HAP-1 (cell line): ENCODE measurements around the gene KCNAB1.
"Not testable (repeated sequence)": the region's sequence is repeated elsewhere in the genome, so short reads cannot be mapped to it uniquely, and the experiment has no call there.

Experiments
- DNase-seq, 2 experiments: peaks; one replicate each; pipeline ENCODE4 v3.0.0-alpha.2; 2016 to 2020; ENCODE audit warnings: low spot score in 2 of 2
- H3K27me3 ChIP-seq: fragments of 250-450 bp; sonication (Bioruptor Pico); 2 replicates; pipeline ENCODE4 v1.5.1; 2020; ENCODE audit warnings: low read depth, mild to moderate bottlenecking, moderate library complexity
- H3K36me3 ChIP-seq: fragments of 250-450 bp; sonication (Bioruptor Pico); replicated peaks from 2 replicates; pipeline ENCODE4 v1.5.1; 2020; ENCODE audit warnings: mild to moderate bottlenecking
- H3K4me1 ChIP-seq: fragments of 250-450 bp; sonication (Bioruptor Pico); 2 replicates; pipeline ENCODE4 v1.5.1; 2020; ENCODE audit warnings: mild to moderate bottlenecking
- H3K4me3 ChIP-seq: fragments of 250-450 bp; sonication (Bioruptor Pico); 2 replicates; pipeline ENCODE4 v1.5.1; 2020; ENCODE audit warnings: mild to moderate bottlenecking, moderate library complexity
- H3K9me3 ChIP-seq: fragments of 250-450 bp; sonication (Bioruptor Pico); 2 replicates; pipeline ENCODE4 v1.5.1; 2020; ENCODE audit warnings: mild to moderate bottlenecking, moderate library complexity
- in situ Hi-C: fragments of 300-500 bp; cut with MboI; formaldehyde crosslinking; loops from 3 replicates; pipeline ENCODE4 v1.14.3; 2020; ENCODE audit warnings: low sequenced_read_pairs, inconsistent platforms, mixed read lengths

The KCNAB1 gene

DNA sequence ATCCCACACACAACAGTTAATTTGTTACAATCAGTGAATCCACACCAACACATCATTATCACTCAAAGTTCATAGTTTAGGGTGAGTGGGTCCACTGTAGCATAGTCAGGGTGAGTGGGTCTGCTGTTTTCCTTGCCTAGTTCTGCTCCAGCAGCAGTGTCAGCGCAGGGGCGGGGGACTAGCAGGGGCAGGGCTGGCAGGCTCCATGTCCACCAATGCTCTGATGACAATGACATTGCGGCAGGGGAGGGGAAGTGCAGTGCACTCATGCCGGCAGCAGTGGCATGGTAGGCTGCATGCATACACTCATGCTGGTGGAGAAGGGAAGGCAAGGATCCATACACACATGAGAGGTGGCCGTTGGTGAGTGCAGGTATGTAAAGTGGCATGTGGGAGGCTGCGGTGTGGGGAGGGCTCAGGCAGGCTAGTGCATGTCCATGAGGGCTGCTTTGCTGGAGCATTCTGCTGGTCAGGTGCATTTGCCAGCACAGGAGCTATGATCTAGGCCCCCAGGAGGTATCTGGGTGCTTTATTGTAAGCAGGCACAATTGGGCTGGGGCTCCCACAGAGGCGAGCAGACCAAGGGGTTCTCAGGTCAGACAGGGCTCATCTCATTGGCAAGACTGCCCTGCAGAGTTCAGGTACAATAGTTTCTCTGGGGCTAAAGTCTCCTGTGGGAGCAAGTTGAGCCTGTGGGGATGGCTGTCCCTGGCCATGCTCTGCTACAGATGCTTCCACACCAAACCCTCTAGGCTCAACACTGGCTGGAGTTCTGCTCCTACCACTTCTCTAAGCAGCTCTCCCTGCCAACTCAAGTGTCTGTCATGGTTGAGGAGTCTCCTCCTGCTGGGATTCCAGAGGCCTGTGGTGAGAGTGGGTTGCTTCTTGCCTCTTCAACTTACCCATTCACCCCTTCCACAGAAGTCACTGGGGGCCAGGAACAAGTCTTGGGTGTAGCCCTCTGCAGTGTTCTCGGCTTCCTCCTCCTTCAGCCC is 81.3 kb downstream of the KCNAB1 start:
- no peak for DNase-seq
- in situ Hi-C loops = no loop called here
- Histone ChIP-seq H3K27me3 (no peaks in the 10 kb centered on the region), H3K4me1 (no peaks in the 10 kb centered on the region), H3K36me3 (no peaks in the 10 kb centered on the region), H3K4me3 (no peak overlapping the region), H3K9me3 (no peaks in the 10 kb centered on the region)

DNA sequence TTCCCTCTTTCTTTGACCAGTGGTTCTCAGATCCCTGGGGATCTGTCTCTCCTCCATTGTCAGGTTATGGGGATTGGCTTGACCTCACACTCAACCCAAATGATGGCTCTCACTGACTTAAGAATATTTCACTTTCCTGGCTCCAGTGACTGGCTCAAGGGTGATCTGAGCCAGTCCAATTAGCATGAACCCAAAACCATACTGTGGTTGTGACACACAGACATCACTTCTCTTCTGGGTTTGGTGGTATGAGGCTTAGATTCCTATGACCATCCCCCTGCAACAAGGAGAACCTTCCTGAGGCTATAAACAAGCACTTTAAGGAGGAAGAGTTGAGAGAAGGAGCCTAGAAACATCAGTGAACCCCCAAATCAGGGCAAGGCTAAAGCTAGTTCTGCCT is 85.8 kb downstream of the KCNAB1 start:
- Histone ChIP-seq H3K36me3 (no peaks in the 10 kb centered on the region), H3K4me3 (no peak overlapping the region), H3K27me3 (peaks cover under 1% of the 10 kb centered on the region; the same call in 1 of the 2 replicates), H3K9me3 (no peaks in the 10 kb centered on the region), H3K4me1 (no peaks in the 10 kb centered on the region)
- DNase-seq = no peak
- in situ Hi-C loops = no loop called here

DNA sequence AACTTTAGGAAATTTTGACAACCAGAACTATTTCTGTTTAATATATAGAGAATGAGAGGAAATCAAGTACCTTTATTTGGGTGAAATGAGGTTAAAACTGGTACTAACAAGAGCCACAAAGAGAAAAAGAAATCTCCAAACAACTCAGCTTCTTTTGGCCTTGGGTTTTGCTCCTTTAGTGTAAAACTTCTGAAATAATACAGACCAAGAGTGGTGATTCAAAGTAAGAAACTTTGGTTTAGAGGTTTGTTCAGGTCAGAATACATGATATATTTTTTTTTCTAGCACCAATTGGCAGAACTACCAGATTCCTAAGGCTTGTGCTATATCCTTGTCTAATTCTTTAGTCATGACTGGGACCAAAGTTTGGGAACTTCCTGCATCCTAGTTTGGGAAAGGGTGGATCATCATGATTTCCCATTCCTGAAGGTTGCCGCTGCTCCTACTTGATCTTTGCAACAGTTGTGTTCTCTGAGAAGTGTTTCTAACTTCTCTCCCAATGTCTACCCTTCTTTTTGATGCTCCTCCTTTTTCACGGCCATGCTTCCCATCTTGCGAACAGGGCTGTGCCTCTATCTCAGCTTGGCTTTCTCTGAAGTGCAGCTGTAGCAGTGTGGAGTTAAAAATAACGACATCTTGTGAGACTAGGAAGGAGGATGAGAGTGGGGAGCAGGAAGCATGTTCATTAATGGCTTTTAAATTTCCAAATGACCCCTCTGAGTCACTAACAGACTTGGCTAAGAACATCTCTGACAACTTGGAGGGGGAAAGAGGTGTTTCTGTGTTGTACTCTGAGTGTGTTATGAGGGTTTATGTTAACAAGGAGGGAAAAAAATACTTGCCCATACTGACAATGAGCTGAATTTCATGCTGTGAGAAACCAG is 87.7 kb downstream of the KCNAB1 start:
- in situ Hi-C loops = no loop called here
- Histone ChIP-seq H3K9me3 (no peaks in the 10 kb centered on the region), H3K36me3 (no peaks in the 10 kb centered on the region), H3K4me1 (no peaks in the 10 kb centered on the region), H3K4me3 (no peak overlapping the region), H3K27me3 (peaks cover 5% of the 10 kb centered on the region; the same call in 1 of the 2 replicates)
- no peak for DNase-seq

DNA sequence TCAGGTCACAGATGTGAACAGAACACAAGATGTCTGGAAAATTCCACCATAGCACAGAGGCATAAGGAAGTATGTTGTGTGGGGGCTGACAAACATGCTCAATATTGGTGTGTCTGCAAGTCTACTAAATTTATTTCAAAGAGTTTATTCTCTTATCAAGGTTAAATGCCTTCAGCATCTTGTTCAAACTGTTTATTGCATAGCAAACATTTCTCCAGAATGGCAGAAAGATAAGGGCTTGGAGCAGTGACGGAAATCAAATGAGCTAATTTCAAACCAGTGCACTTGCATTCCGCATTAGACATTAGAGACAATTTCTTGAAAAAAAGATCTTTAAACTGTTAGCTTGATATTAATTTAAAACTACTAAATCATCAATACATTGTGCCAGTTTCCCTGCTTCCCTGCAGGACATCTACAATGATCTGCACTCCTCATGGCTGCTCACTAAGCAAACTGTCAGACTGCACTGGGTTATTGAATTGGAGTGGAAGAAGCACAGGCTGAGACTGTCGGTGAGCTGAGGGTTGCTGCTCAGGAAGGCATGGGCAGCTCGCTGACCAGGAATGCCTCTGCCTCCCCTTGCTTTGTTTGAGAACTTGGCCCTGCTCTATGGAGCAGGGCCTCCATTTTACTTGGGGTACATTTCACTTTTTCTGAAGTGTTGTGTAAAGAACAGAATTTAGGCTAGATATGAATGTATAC is 89.4 kb downstream of the KCNAB1 start:
- no peaks in the 10 kb centered on the region for H3K9me3 ChIP-seq
- H3K27me3 ChIP-seq = peaks cover 5% of the 10 kb centered on the region; the same call in 1 of the 2 replicates
- DNase-seq = no peak
- no peaks in the 10 kb centered on the region for H3K4me1 ChIP-seq
- H3K36me3 ChIP-seq = no peaks in the 10 kb centered on the region
- in situ Hi-C loops = no loop called here
- no peak overlapping the region for H3K4me3 ChIP-seq

DNA sequence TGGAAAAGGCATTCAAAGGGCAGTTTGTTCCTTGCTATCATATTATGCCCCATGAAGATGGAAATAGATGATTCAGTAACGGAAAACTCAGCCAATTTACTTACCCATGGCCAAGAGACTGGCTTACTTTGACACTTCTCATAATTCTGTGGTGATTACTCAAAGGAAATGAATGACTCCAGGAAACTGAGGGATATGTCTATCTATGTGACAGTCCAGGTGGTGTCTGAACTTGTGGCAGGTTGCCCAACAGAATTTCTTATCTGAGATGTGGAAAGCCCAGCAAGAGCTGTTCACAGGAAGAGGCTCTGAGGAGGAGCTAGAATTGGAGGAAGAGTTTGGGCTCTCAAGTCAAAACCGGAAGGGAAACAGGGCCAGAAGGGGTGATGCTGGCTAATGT is 91.2 kb downstream of the KCNAB1 start:
- H3K4me1 ChIP-seq = no peaks in the 10 kb centered on the region
- in situ Hi-C loops = no loop called here
- H3K4me3 ChIP-seq = no peak overlapping the region
- H3K9me3 ChIP-seq = no peaks in the 10 kb centered on the region
- H3K36me3 ChIP-seq = no peaks in the 10 kb centered on the region
- peaks cover 5% of the 10 kb centered on the region; the same call in 1 of the 2 replicates for H3K27me3 ChIP-seq
- no peak for DNase-seq

DNA sequence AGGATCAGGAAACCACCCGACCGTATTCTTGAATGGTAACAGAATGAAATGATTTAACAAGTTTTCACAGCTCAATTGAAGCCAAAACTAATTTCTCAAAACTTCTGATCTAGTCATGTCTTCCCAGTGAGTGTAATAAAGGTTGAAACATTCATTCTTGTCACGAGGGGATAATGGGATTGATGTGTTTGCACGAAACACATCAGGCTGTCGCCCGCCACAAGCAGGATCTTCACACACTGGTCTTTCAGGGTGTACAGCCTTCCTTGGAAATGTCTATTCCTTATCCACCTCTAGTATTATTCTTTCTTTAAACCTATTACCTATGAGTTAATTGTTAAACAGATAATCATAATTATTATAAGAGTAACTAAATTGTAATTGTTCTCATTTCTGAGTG is 94.3 kb downstream of the KCNAB1 start:
- no peaks in the 10 kb centered on the region for H3K36me3 ChIP-seq
- peaks cover 5% of the 10 kb centered on the region; the same call in 1 of the 2 replicates for H3K27me3 ChIP-seq
- no peak overlapping the region for H3K4me3 ChIP-seq
- H3K4me1 ChIP-seq = no peaks in the 10 kb centered on the region
- DNase-seq = no peak
- no peaks in the 10 kb centered on the region for H3K9me3 ChIP-seq
- in situ Hi-C loops = no loop called here

DNA sequence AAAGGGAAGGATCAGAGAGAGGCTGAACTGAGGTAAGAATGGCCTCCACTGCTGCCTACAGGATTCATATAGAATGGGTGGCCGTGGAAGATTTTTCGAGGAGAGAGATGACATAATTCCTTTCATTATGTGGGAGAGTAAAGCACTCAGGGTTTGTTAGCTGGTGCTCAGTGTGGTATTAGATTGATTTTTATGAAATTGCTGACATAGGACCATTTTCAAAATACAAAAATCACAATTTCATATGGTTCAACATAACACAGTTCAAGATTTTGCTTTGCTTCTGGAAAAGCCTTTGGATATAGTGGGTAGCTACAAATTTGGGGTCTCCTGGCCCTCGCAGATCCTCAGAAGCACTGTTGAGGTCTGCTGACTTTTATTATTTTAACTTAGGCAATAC is 95.4 kb downstream of the KCNAB1 start:
- Histone ChIP-seq H3K4me1 (no peaks in the 10 kb centered on the region), H3K36me3 (no peaks in the 10 kb centered on the region), H3K4me3 (no peak overlapping the region), H3K27me3 (peaks cover 5% of the 10 kb centered on the region; the same call in 1 of the 2 replicates), H3K9me3 (no peaks in the 10 kb centered on the region)
- in situ Hi-C loops = no loop called here
- DNase-seq = no peak

DNA sequence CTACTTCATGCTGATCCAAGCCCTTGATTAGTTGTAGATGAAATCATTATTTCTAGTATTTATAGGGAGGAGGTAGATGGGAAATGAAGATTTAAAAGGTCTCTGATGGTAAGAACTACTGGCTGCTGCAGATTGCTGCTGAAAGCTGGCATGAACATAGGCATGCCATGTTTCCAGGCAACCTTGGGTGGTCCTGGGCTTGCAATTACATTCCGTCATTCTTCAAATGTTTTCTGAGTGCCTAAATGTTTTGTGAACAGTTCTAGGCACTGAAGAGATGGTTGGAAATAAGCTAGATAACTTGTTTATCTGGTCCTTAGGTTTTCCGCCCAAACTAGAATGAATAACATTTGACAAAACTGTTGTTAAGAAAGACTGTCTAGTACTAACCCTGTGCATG is 95.8 kb downstream of the KCNAB1 start:
- Histone ChIP-seq H3K4me3 (no peak overlapping the region), H3K9me3 (no peaks in the 10 kb centered on the region), H3K4me1 (no peaks in the 10 kb centered on the region), H3K27me3 (peaks cover 4% of the 10 kb centered on the region; the same call in 1 of the 2 replicates), H3K36me3 (no peaks in the 10 kb centered on the region)
- DNase-seq = no peak
- in situ Hi-C loops = no loop called here

DNA sequence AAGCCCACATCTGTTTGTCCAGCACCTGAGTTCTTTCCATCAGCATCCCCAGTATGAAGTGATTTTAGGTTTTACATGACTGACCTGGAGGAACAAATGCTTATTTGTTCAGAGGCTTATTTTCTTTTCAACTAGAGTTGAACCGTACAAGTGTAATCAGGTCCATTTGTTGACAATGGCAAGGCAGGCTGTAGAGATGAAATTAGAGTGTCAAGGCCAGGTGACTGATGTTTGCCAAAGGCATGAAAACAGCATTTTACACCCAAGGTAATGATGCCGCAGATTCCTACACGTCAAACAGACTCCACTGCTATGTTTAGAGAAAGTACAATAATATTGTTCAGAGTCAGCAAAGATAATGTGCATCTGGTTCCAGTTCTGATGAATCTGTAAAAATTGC is 96.5 kb downstream of the KCNAB1 start:
- Histone ChIP-seq H3K4me3 (no peak overlapping the region), H3K36me3 (no peaks in the 10 kb centered on the region), H3K27me3 (no peaks in the 10 kb centered on the region), H3K9me3 (no peaks in the 10 kb centered on the region), H3K4me1 (no peaks in the 10 kb centered on the region)
- no peak for DNase-seq
- in situ Hi-C loops = no loop called here

DNA sequence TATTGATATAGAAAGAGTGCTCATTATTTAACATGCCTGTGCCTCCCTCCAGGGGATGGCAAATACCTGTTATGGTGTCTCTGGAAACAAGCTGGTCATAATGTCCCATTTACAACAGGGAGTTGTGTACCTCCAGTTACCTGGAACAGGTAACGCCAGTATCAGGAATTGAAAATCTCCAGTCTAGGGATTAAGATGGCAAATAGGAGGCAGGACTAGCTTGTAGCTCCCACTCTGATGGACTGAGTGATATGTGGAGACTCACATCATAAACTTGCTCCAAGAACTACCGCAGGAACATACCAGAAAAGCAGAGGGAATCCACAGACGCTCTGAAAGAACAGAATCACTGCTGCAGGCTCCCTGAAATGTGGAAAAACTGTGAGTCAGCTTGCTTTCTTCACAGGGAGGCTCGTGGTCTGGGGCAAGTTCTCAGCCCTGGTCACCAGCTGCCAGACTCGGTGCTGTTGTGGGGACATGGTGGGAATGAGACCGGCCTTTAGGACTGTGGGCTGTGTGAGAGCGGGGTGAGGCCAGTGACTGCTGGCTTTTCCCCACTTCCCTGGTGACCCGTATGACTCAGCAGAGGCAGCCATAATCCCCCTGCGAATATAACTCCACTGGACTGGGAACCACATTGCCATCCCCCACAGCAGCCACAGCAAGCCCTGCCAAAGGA is 97.4 kb downstream of the KCNAB1 start:
- in situ Hi-C loops = no loop called here
- H3K4me1 ChIP-seq = no peaks in the 10 kb centered on the region
- no peak overlapping the region for H3K4me3 ChIP-seq
- H3K36me3 ChIP-seq = no peaks in the 10 kb centered on the region
- DNase-seq = no peak
- H3K9me3 ChIP-seq = no peaks in the 10 kb centered on the region
- no peaks in the 10 kb centered on the region for H3K27me3 ChIP-seq

DNA sequence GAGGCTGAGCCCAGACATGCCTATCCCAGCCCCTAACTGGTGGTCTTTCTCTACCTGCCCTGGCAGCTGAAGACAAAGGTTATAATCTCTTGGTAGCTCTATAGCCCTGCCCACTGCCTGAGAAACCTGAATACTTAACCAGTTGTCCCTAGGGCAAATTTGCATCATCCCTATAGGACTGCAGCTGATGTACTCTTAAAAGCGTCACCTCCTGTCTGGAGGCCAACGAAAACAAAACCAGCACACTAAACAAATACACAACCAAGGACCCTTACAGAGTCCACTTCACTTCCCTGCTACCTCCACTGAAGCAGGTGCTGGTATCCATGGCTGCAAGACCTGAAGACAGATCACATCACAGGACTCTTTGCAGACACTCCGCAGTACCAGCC is 98.0 kb downstream of the KCNAB1 start:
- in situ Hi-C loops = no loop called here
- H3K4me1 ChIP-seq = no peaks in the 10 kb centered on the region
- H3K36me3 ChIP-seq = no peaks in the 10 kb centered on the region
- no peaks in the 10 kb centered on the region for H3K27me3 ChIP-seq
- no peak overlapping the region for H3K4me3 ChIP-seq
- DNase-seq = no peak
- H3K9me3 ChIP-seq = no peaks in the 10 kb centered on the region

DNA sequence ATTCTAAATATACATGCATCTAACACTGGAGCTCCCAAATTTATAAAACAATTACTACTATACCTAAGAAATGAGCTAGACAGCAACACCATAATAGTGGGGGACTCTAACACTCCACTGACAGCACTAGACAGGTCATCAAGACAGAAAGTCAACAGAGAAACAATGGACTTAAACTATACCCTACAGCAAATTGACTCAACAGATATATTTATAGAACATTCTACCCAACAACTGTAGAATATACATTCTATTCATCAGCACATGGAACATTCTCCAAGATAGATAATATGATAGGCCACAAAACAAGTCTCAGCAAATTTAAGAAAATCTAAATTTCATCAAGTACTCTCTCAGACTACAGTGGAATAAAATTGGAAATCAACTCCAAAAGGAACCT is 102.0 kb downstream of the KCNAB1 start:
- in situ Hi-C loops, H3K36me3 ChIP-seq, DNase-seq, H3K9me3 ChIP-seq, H3K4me1 ChIP-seq, H3K4me3 ChIP-seq: not testable (repeated sequence)
- H3K27me3 ChIP-seq = peaks cover 10% of the 10 kb centered on the region; the same call in 1 of the 2 replicates

DNA sequence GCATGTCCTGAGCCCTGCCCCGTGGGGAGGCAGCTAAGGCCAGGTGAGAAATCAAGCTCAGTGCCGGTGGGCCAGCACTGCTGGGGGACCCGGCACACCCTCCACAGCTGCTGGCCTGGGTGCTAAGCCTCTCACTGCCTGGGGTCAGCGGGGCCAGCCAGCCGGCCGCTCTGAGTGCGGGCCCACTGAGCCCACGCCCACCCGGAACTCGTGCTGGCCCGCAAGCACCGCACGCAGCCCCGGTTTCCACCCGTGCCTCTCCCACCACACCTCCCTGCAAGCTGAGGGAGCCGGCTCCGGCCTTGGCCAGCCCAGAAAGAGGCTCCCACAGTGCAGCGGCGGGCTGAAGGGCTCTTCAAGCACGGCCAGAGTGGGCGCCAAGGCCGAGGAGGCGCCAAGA is 103.7 kb downstream of the KCNAB1 start:
- H3K36me3 ChIP-seq, H3K9me3 ChIP-seq, H3K4me3 ChIP-seq, H3K4me1 ChIP-seq, in situ Hi-C loops, DNase-seq: not testable (repeated sequence)
- peaks cover 14% of the 10 kb centered on the region for H3K27me3 ChIP-seq
